OCI-LY3 (cell line): Measurements from ENCODE around the gene OOSP1.

Experiments used
- H2AFZ ChIP-seq: fragments of 200-600, 300-600 bp; shearing (Covaris generic); 2 replicates; pipeline ENCODE4 v1.6.0; 2014; ENCODE audit warnings: antibody characterized with exemption, low read depth, low read length
- H3K27ac ChIP-seq: fragments of 200-600, 300-600 bp; sonication (generic); 2 replicates; pipeline ENCODE4 v1.5.1; 2014; ENCODE audit warnings: mild to moderate bottlenecking, low read length, moderate library complexity, mixed read lengths
- H3K27me3 ChIP-seq: fragments of 200-600, 300-600 bp; sonication (generic); 2 replicates; pipeline ENCODE4 v1.6.1; 2014; ENCODE audit warnings: low read depth, low read length, mixed read lengths
- H3K36me3 ChIP-seq: fragments of 200-600, 300-600 bp; sonication (generic); replicated peaks from 2 replicates; pipeline ENCODE3; 2014; ENCODE audit warnings: low read depth, low read length, mixed read lengths
- H3K4me1 ChIP-seq: fragments of 300-600, 200-600 bp; sonication (generic); 2 replicates; pipeline ENCODE4 v1.6.1; 2014; ENCODE audit warnings: low read length, mixed read lengths
- H3K4me2 ChIP-seq: fragments of 200-600, 300-600 bp; sonication (generic); 2 replicates; pipeline ENCODE4 v1.6.1; 2014; ENCODE audit warnings: low read length, mixed read lengths
- H3K4me3 ChIP-seq: fragments of 300-600, 200-600 bp; sonication (generic); 2 replicates; pipeline ENCODE4 v1.5.1; 2014; ENCODE audit warnings: antibody characterized with exemption, mild to moderate bottlenecking, low read length, moderate library complexity
- H3K79me2 ChIP-seq: fragments of 300-600, 200-600 bp; shearing (Covaris generic); 2 replicates; pipeline ENCODE4 v1.6.1; 2014; ENCODE audit warnings: mild to moderate bottlenecking, low read length, mixed read lengths
- H3K9ac ChIP-seq: fragments of 300-600, 200-600 bp; shearing (Covaris generic); 2 replicates; pipeline ENCODE4 v1.6.0; 2014; ENCODE audit warnings: mild to moderate bottlenecking, low read length, moderate library complexity
- H3K9me3 ChIP-seq: fragments of 200-600, 300-600 bp; shearing (Covaris generic); 2 replicates; pipeline ENCODE4 v1.6.1; 2014; ENCODE audit warnings: low read length, mixed read lengths; ENCODE audit not compliant: insufficient read depth
- H4K20me1 ChIP-seq: fragments of 200-600, 300-600 bp; sonication (generic); 2 replicates; pipeline ENCODE4 v1.6.1; 2016; ENCODE audit warnings: low read length, mixed read lengths; ENCODE audit not compliant: insufficient read depth
- CTCF ChIP-seq: fragments of 200-600, 300-600 bp; sonication (generic); IDR thresholded peaks from 2 replicates; pipeline ENCODE4 v1.5.1; 2014; ENCODE audit warnings: antibody characterized with exemption, low read length, low read depth
- EZH2phosphoT487 ChIP-seq: fragments of 200-600 bp; shearing (Covaris generic); IDR thresholded peaks from 2 replicates; pipeline ENCODE4 v1.6.1; 2018; ENCODE audit warnings: antibody characterized with exemption, mixed run types, low read depth

The OOSP1 gene

GRCh38 chr11:59938132-59938531 is at the start of gene OOSP1:
OOSP1 (plus strand) TSS chr11:59938432; CDS start chr11:59938455, 23 bp downstream.
- no peaks in the 10 kb centered on the region for H3K79me2 ChIP-seq
- TF ChIP-seq CTCF (no peak), EZH2phosphoT487 (no peak)
- H3K4me2 ChIP-seq = no peak within 1 kb of the TSS
- H3K9me3 ChIP-seq = no peaks in the 10 kb centered on the region
- H3K4me1 ChIP-seq = no peaks in the 10 kb centered on the region
- H2AFZ ChIP-seq = no peak within 1 kb of the TSS
- no peaks in the 10 kb centered on the region; the same call in 1 of the 2 replicates for H3K27me3 ChIP-seq
- no peaks in the 10 kb centered on the region for H4K20me1 ChIP-seq
- H3K4me3 ChIP-seq = no peak within 1 kb of the TSS
- H3K9ac ChIP-seq = no peak within 1 kb of the TSS
- H3K36me3 ChIP-seq = no peaks in the 10 kb centered on the region
- no peak within 1 kb of the TSS for H3K27ac ChIP-seq

- no peak overlapping the region for H2AFZ ChIP-seq
- TF ChIP-seq EZH2phosphoT487 = no peak
- no peak for TF ChIP-seq CTCF
- H3K79me2 ChIP-seq = no peaks in the 10 kb centered on the region
- no peaks in the 10 kb centered on the region for H3K9me3 ChIP-seq
- H3K27ac ChIP-seq = no peak overlapping the region
- no peak overlapping the region for H3K4me3 ChIP-seq
- H3K4me2 ChIP-seq = no peak overlapping the region
- H3K36me3 ChIP-seq = no peaks in the 10 kb centered on the region
- H4K20me1 ChIP-seq = no peaks in the 10 kb centered on the region
- H3K9ac ChIP-seq = no peak overlapping the region
- no peaks in the 10 kb centered on the region for H3K27me3 ChIP-seq
- H3K4me1 ChIP-seq = no peaks in the 10 kb centered on the region
These were observed 46.5 kb upstream of the OOSP1 start for GRCh38 chr11:59891781-59892181.

- H3K4me2 ChIP-seq = no peak overlapping the region
- H3K27me3 ChIP-seq = no peaks in the 10 kb centered on the region
- no peak overlapping the region for H3K9ac ChIP-seq
These were observed 43.6 kb upstream of the OOSP1 start for GRCh38 chr11:59894616-59895015.

GRCh38 chr11:59898046-59898445 is 40.2 kb upstream of the OOSP1 start:
- no peaks in the 10 kb centered on the region for H4K20me1 ChIP-seq
- TF ChIP-seq CTCF (no peak), EZH2phosphoT487 (no peak)
- H2AFZ ChIP-seq = no peak overlapping the region
- no peak overlapping the region for H3K27ac ChIP-seq
- no peak overlapping the region for H3K9ac ChIP-seq
- H3K79me2 ChIP-seq = no peaks in the 10 kb centered on the region
- no peak overlapping the region for H3K4me2 ChIP-seq
- no peak overlapping the region for H3K4me3 ChIP-seq
- H3K4me1 ChIP-seq = no peaks in the 10 kb centered on the region
- H3K9me3 ChIP-seq = no peaks in the 10 kb centered on the region
- H3K27me3 ChIP-seq = no peaks in the 10 kb centered on the region
- no peaks in the 10 kb centered on the region for H3K36me3 ChIP-seq

More at GRCh38 chr11:59894616-59895015, 43.6 kb upstream of the OOSP1 start:
- Histone ChIP-seq H4K20me1 (no peaks in the 10 kb centered on the region), H2AFZ (no peak overlapping the region), H3K27ac (no peak overlapping the region), H3K36me3 (no peaks in the 10 kb centered on the region), H3K4me1 (no peaks in the 10 kb centered on the region), H3K79me2 (no peaks in the 10 kb centered on the region), H3K4me3 (no peak overlapping the region), H3K9me3 (no peaks in the 10 kb centered on the region)
- TF ChIP-seq EZH2phosphoT487 (no peak), CTCF (no peak)
